Fibroblast of peridontal ligament (primary cell): ENCODE measurements around the gene SGMS2.

Experiments used
- DNase-seq: peaks from one replicate; pipeline ENCODE4 v3.0.0-alpha.2; 2010; ENCODE audit errors: extremely low read depth

SGMS2 gene

GRCh38 chr4:107828315-107829090 is 3.8 kb downstream of the SGMS2 start:
- no peak for DNase-seq

- DNase-seq = no peak
Observed at GRCh38 chr4:107831140-107831539, 6.4 kb downstream of the SGMS2 start.

GRCh38 chr4:107832275-107832807 is 7.6 kb downstream of the SGMS2 start:
- DNase-seq = no peak

- DNase-seq = no peak
Observed at GRCh38 chr4:107834241-107834794, 9.6 kb downstream of the SGMS2 start.

GRCh38 chr4:107835406-107835805 is 10.7 kb downstream of the SGMS2 start:
- DNase-seq = peak; percentile 70

- no peak for DNase-seq
Observed at GRCh38 chr4:107837317-107837716, 12.6 kb downstream of the SGMS2 start.

- DNase-seq = peak; percentile 86
Observed at GRCh38 chr4:107837776-107838618, 13.3 kb downstream of the SGMS2 start.

GRCh38 chr4:107838861-107839565 is 14.3 kb downstream of the SGMS2 start:
- DNase-seq = peak; percentile 70

- DNase-seq = no peak
Observed at GRCh38 chr4:107843391-107843790, 18.7 kb downstream of the SGMS2 start.

- DNase-seq = no peak
Observed at GRCh38 chr4:107845681-107846080, 20.9 kb downstream of the SGMS2 start.

- DNase-seq = no peak
Observed at GRCh38 chr4:107850438-107850837, 25.7 kb downstream of the SGMS2 start.

GRCh38 chr4:107853444-107854355 is 29.0 kb downstream of the SGMS2 start:
- no peak for DNase-seq

GRCh38 chr4:107854356-107855022 is 29.8 kb downstream of the SGMS2 start:
- DNase-seq = peak; percentile 90

- no peak for DNase-seq
Observed at GRCh38 chr4:107855723-107856122, 31.0 kb downstream of the SGMS2 start.

GRCh38 chr4:107856901-107857300 is 32.2 kb downstream of the SGMS2 start:
- peak; percentile 47 for DNase-seq

- DNase-seq = no peak
Observed at GRCh38 chr4:107857741-107858140, 33.0 kb downstream of the SGMS2 start.

GRCh38 chr4:107858158-107858742 is 33.5 kb downstream of the SGMS2 start:
- no peak for DNase-seq

- DNase-seq = no peak
Observed at GRCh38 chr4:107862658-107863057, 37.9 kb downstream of the SGMS2 start.

- DNase-seq = peak; percentile 41
Observed at GRCh38 chr4:107863416-107863815, 38.7 kb downstream of the SGMS2 start.
